K562 (cell line): ENCODE measurements around the gene ARL4D. TPM values are rescaled to one million over a fixed set of nuclear protein-coding genes. Genes with fewer than 3 reads are reported as not detected.

Source experiments
- CSDE1 ChIP-seq, 2 experiments: fragments of 450-650 bp; IDR thresholded peaks; 2 replicates each; pipeline ENCODE4 v1.6.1; 2016; ENCODE audit warnings: mild to moderate bottlenecking in 1 of 2
- EWSR1 ChIP-seq: fragments of 450-650 bp; IDR thresholded peaks from 2 replicates; pipeline ENCODE4 v1.6.1; 2018; ENCODE audit warnings: borderline replicate concordance, mild to moderate bottlenecking, low read depth, moderate library complexity; ENCODE audit not compliant: partially characterized antibody
- GABPB2 ChIP-seq: fragments of 250-450 bp; sonication (Bioruptor Pico); conservative IDR thresholded peaks from 2 replicates; pipeline ENCODE4 v1.5.1; 2021; ENCODE audit warnings: mild to moderate bottlenecking
- GATAD2B ChIP-seq: fragments of 450-650 bp; IDR thresholded peaks from 2 replicates; pipeline ENCODE4 v1.6.1; 2017; ENCODE audit warnings: mild to moderate bottlenecking, borderline replicate concordance
- POLR2AphosphoS5 ChIP-seq: IDR thresholded peaks from 2 replicates; pipeline ENCODE4 v1.6.1; 2011; ENCODE audit warnings: mild to moderate bottlenecking, low read depth, low read length, moderate library complexity; ENCODE audit not compliant: control insufficient read depth, insufficient read depth
- PPARD ChIP-seq: fragments of 250-450 bp; sonication (Bioruptor Pico); IDR thresholded peaks from 2 replicates; pipeline ENCODE4 v1.8.0; 2022; ENCODE audit warnings: inconsistent platforms, mild to moderate bottlenecking, moderate library complexity
- SMAD3 ChIP-seq: fragments of 450-650 bp; formaldehyde crosslinking; conservative IDR thresholded peaks from 2 replicates; pipeline ENCODE4 v1.4.0; 2020; ENCODE audit warnings: mild to moderate bottlenecking
- SMARCA4 ChIP-seq: fragments of 450-650 bp; IDR thresholded peaks from 2 replicates; pipeline ENCODE4 v1.6.1; 2016
- ZKSCAN1 ChIP-seq: fragments of 150-350 bp; IDR thresholded peaks from 2 replicates; pipeline ENCODE4 v1.6.1; 2016; ENCODE audit warnings: low read depth, low read length
- ZNF282 ChIP-seq: sonication (generic); formaldehyde crosslinking; IDR thresholded peaks from 2 replicates; pipeline ENCODE4 v1.8.1; 2023; ENCODE audit warnings: missing genetic modification reagents
- ZNF551 ChIP-seq: fragments of 250-450 bp; sonication (Bioruptor Pico); IDR thresholded peaks from 2 replicates; pipeline ENCODE4 v1.5.0; 2021; ENCODE audit warnings: mild to moderate bottlenecking, moderate library complexity
- ZNF586 ChIP-seq: fragments of 450-650 bp; formaldehyde crosslinking; conservative IDR thresholded peaks from 2 replicates; pipeline ENCODE4 v1.4.0; 2020; ENCODE audit warnings: mild to moderate bottlenecking, moderate library complexity
- ZNF589 ChIP-seq: fragments of 200-800 bp; sonication (Bioruptor generic); IDR thresholded peaks from 2 replicates; pipeline ENCODE4 v1.6.1; 2016; ENCODE audit warnings: low read depth, missing genetic modification characterization, missing compliant biosample characterization
- ZNF830 ChIP-seq: fragments of 250-450 bp; sonication (Bioruptor Pico); IDR thresholded peaks from 2 replicates; pipeline ENCODE4 v1.5.0; 2021; ENCODE audit warnings: mild to moderate bottlenecking
- polyA plus RNA-seq, 8 experiments: library from polyadenylated mRNA; depleted of rRNA in 4 of 8; stranded (reverse) in 5 of 8; unstranded in 3 of 8; fragments of >200 nt; fragmentation: Nextera tagmentation in 2 of 8; fragmentation: Illumina TruSeq in 1 of 8; extraction: Ambion mirVana in 2 of 8; extraction: Trizol in 1 of 8; gene quantifications; 2 replicates each; pipeline versions ENCODE4 v1.2.1 to v1.2.3, GENCODE V29; 2011 to 2014; ENCODE audit warnings: inconsistent platforms in 1 of 8, missing spikeins in 1 of 8
- total RNA-seq, 7 experiments: library from RNA; depleted of rRNA in 6 of 7; stranded (reverse); fragments of >200 nt in 6 of 7; fragmentation: Illumina TruSeq in 2 of 7; extraction: Trizol in 2 of 7; gene quantifications; 2 replicates each; pipeline versions ENCODE4 v1.2.1 to v1.2.3, GENCODE V29; 2011 to 2021; ENCODE audit warnings: low replicate concordance in 1 of 7
- TF ChIP-seq, protein P1 (sequence below), 2 experiments: fragments of 450-650 bp; IDR thresholded peaks; 2 replicates each; pipeline ENCODE4 v1.6.1; 2018; ENCODE audit warnings: mild to moderate bottlenecking in 2 of 2, low read depth in 1 of 2; ENCODE audit not compliant: partially characterized antibody in 2 of 2
- TF ChIP-seq, protein P2 (sequence below): sonication (generic); formaldehyde crosslinking; IDR thresholded peaks from 2 replicates; pipeline ENCODE4 v1.8.0; 2023; ENCODE audit warnings: mild to moderate bottlenecking, missing genetic modification reagents
- TF ChIP-seq, protein P3 (sequence below), 2 experiments: fragments of 150-350 bp in 1 of 2; IDR thresholded peaks; 2 replicates each; pipeline ENCODE4 v1.6.1; 2012 to 2016; ENCODE audit warnings: low read depth in 2 of 2, low read length in 2 of 2, mild to moderate bottlenecking in 1 of 2, moderate library complexity in 1 of 2

Gene ARL4D
- total and polyA plus RNA-seq, 9 of the 15 experiments (the other 6 are each of a cell fraction or from before 2014, with no cell fraction given), result 0.07 to 0.53 (median 0.28) TPM; not detected in 1

DNA sequence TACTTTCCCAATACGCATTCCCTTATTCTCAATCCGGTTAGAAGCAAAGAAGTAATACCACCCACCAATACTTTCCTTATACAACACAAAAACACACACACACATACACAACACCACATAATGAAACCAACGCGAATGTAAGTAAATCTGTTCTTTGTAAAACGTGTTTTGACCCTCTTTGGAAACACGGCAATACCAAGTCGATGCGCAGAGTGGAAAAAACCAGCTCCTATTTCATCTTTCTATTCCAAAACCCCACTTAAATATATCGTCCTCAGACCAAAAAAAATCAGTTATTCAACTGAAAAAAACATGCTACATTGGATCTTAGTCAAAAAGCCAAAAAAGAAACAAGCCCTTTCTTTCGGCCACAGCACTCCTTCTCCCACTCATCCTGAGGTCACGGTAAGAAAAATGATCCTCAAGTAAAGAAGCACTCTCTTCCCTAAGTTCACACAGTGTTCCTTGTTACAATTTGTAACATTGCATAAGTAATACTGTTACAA, 31.0 kb upstream of the ARL4D start (continued):
- TF ChIP-seq, protein P1, sequence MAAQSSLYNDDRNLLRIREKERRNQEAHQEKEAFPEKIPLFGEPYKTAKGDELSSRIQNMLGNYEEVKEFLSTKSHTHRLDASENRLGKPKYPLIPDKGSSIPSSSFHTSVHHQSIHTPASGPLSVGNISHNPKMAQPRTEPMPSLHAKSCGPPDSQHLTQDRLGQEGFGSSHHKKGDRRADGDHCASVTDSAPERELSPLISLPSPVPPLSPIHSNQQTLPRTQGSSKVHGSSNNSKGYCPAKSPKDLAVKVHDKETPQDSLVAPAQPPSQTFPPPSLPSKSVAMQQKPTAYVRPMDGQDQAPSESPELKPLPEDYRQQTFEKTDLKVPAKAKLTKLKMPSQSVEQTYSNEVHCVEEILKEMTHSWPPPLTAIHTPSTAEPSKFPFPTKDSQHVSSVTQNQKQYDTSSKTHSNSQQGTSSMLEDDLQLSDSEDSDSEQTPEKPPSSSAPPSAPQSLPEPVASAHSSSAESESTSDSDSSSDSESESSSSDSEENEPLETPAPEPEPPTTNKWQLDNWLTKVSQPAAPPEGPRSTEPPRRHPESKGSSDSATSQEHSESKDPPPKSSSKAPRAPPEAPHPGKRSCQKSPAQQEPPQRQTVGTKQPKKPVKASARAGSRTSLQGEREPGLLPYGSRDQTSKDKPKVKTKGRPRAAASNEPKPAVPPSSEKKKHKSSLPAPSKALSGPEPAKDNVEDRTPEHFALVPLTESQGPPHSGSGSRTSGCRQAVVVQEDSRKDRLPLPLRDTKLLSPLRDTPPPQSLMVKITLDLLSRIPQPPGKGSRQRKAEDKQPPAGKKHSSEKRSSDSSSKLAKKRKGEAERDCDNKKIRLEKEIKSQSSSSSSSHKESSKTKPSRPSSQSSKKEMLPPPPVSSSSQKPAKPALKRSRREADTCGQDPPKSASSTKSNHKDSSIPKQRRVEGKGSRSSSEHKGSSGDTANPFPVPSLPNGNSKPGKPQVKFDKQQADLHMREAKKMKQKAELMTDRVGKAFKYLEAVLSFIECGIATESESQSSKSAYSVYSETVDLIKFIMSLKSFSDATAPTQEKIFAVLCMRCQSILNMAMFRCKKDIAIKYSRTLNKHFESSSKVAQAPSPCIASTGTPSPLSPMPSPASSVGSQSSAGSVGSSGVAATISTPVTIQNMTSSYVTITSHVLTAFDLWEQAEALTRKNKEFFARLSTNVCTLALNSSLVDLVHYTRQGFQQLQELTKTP (IDR thresholded peaks at IDR 0.05; ENCODE audit: low read depth in 1 of 2, partially characterized antibody in 2 of 2), result peak; percentile 86 to 89
- TF ChIP-seq ZNF586 (CRISPR knock-in tag) (0 out of 2 replicates have a peak, but pooled peaks have one; percentile 34), ZKSCAN1 (peak; percentile 62), GATAD2B (peak; percentile 41; the same call in 1 of the 2 replicates), CSDE1 (IDR thresholded peaks at IDR 0.05) (peak in 1 of 2 experiments; percentile 94; a peak in 2 of 4 replicates), ZNF551 (CRISPR knock-in tag) (peak; percentile 89), EWSR1 (peak; percentile 96), GABPB2 (CRISPR knock-in tag) (peak; percentile 32; the same call in 1 of the 2 replicates), ZNF282 (CRISPR knock-in tag) (peak; percentile 79; the same call in 1 of the 2 replicates), ZNF830 (CRISPR knock-in tag) (peak; percentile 49; the same call in 1 of the 2 replicates), SMAD3 (CRISPR knock-in tag) (peak; percentile 73), PPARD (no peak), ZNF589 (CRISPR knock-in tag) (0 out of 2 replicates have a peak, but pooled peaks have one; percentile 20), POLR2AphosphoS5 (peak; percentile 100; the same call in 1 of the 2 replicates), SMARCA4 (no peak)
- TF ChIP-seq, protein P2, sequence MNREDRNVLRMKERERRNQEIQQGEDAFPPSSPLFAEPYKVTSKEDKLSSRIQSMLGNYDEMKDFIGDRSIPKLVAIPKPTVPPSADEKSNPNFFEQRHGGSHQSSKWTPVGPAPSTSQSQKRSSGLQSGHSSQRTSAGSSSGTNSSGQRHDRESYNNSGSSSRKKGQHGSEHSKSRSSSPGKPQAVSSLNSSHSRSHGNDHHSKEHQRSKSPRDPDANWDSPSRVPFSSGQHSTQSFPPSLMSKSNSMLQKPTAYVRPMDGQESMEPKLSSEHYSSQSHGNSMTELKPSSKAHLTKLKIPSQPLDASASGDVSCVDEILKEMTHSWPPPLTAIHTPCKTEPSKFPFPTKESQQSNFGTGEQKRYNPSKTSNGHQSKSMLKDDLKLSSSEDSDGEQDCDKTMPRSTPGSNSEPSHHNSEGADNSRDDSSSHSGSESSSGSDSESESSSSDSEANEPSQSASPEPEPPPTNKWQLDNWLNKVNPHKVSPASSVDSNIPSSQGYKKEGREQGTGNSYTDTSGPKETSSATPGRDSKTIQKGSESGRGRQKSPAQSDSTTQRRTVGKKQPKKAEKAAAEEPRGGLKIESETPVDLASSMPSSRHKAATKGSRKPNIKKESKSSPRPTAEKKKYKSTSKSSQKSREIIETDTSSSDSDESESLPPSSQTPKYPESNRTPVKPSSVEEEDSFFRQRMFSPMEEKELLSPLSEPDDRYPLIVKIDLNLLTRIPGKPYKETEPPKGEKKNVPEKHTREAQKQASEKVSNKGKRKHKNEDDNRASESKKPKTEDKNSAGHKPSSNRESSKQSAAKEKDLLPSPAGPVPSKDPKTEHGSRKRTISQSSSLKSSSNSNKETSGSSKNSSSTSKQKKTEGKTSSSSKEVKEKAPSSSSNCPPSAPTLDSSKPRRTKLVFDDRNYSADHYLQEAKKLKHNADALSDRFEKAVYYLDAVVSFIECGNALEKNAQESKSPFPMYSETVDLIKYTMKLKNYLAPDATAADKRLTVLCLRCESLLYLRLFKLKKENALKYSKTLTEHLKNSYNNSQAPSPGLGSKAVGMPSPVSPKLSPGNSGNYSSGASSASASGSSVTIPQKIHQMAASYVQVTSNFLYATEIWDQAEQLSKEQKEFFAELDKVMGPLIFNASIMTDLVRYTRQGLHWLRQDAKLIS (CRISPR knock-in tag), result peak; percentile 97
- TF ChIP-seq, protein P3, sequence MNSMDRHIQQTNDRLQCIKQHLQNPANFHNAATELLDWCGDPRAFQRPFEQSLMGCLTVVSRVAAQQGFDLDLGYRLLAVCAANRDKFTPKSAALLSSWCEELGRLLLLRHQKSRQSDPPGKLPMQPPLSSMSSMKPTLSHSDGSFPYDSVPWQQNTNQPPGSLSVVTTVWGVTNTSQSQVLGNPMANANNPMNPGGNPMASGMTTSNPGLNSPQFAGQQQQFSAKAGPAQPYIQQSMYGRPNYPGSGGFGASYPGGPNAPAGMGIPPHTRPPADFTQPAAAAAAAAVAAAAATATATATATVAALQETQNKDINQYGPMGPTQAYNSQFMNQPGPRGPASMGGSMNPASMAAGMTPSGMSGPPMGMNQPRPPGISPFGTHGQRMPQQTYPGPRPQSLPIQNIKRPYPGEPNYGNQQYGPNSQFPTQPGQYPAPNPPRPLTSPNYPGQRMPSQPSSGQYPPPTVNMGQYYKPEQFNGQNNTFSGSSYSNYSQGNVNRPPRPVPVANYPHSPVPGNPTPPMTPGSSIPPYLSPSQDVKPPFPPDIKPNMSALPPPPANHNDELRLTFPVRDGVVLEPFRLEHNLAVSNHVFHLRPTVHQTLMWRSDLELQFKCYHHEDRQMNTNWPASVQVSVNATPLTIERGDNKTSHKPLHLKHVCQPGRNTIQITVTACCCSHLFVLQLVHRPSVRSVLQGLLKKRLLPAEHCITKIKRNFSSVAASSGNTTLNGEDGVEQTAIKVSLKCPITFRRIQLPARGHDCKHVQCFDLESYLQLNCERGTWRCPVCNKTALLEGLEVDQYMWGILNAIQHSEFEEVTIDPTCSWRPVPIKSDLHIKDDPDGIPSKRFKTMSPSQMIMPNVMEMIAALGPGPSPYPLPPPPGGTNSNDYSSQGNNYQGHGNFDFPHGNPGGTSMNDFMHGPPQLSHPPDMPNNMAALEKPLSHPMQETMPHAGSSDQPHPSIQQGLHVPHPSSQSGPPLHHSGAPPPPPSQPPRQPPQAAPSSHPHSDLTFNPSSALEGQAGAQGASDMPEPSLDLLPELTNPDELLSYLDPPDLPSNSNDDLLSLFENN (IDR thresholded peaks at IDR 0.05; ENCODE audit: low read depth in 2 of 2, low read length in 2 of 2), result peak in 1 of 2 experiments; percentile 98; a peak in 2 of 4 replicates
